T-helper 22 cell (primary cell): ENCODE measurements around the gene CHMP5.
A peak's percentile ranks its signal among the peaks of the same experiment; 100 is the strongest.
"Not testable (repeated sequence)": the region's sequence is repeated elsewhere in the genome, so short reads cannot be mapped to it uniquely, and the experiment has no call there.

Source experiments
- DNase-seq: peaks from one replicate; pipeline ENCODE4 v3.0.0-alpha.2; 2020; ENCODE audit warnings: low read depth

CHMP5 gene

DNA sequence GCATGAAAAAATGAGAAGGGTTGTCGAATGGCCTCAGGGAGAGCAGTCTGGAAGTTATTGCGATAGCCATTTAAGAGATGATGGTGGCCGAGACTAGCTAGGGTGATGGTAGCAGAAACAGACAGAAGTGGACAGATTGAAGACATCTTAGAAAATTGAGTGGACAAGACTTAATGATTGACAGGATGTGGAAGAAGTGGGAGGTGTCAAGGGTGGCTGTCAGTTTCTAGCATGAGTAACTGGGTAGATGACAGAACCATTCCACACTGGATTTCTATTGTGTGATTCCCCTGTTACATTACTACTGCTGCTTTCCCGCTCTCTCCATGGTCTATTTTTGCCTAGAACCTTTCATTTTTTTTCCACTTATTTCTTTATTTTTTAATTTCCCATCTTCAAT is 12.6 kb downstream of the CHMP5 start:
- no peak for DNase-seq

DNA sequence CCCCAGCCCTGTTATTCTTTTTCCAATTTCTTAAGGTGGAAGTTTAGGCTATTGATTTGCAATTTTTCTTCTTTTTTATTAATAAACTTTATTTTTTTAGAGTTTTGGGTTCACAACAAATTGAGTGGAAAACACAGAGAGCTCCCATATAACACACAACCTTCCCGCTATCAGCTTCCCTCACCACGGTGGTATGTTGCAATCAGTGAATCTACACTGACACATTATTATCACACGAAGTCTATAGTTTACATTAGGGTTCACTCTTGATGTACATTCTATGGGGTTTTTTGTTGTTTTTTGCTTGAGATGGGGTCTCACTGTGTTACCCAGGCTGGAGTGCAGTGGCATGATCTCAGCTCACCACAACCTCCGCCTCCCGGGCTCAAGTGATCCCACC is 20.7 kb downstream of the CHMP5 start:
- DNase-seq = no peak

- DNase-seq = peak; percentile 19
These were observed 22.2 kb downstream of the CHMP5 start for GRCh38 chr9:33287087-33287490.

GRCh38 chr9:33288235-33288634 is 23.4 kb downstream of the CHMP5 start:
- no peak for DNase-seq

- no peak for DNase-seq
These were observed 24.1 kb downstream of the CHMP5 start for GRCh38 chr9:33288828-33289483.

GRCh38 chr9:33289496-33289895 is 24.6 kb downstream of the CHMP5 start:
- no peak for DNase-seq

GRCh38 chr9:33289936-33290246 is 25.0 kb downstream of the CHMP5 start:
- no peak for DNase-seq

- peak; percentile 98 for DNase-seq
These were observed 25.6 kb downstream of the CHMP5 start, which contains the start of gene NFX1 for GRCh38 chr9:33290247-33291030. Gene NFX1, plus strand, starts transcription at chr9:33290516. Its CDS starts 57 bp downstream, at chr9:33290573.

- DNase-seq = no peak
These were observed 26.2 kb downstream of the CHMP5 start for GRCh38 chr9:33291031-33291397.

DNA sequence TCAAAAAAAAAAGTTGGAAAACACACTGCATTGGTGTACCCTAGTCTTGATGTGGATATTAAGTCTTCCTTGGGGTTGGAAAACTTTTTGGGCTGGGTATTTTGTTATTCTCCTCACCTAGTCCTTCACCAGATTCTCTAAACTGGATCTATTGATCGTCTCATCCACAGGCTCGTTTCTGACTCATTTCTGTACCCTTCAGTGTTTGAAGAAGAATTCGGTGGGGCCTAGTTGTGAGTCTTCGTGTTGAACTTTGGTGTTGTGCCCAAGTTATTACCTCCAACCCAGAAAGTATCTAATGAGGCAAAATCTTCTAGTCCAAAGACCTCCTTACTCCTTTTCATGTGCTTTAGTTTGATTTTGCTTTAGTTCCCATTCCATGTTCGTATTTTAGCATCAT is 27.1 kb downstream of the CHMP5 start:
- no peak for DNase-seq

DNA sequence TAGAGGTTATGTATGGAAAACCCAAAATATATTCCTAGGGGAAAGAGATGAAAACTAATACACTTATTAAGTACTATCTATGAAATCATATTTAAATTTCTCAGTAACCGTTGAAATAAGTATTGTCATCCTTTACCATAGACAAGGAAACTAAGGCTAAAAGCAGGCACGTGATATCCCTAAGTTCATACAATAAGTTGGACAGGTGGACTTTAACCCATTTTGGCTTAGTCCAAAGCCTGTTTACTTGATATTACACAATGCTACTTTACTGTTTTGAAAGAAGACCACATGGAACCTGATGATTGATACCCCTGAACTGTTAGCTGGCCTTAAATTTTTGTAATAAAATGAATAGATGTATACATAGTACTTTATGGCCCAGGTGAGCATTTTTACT is 28.9 kb downstream of the CHMP5 start:
- no peak for DNase-seq

DNA sequence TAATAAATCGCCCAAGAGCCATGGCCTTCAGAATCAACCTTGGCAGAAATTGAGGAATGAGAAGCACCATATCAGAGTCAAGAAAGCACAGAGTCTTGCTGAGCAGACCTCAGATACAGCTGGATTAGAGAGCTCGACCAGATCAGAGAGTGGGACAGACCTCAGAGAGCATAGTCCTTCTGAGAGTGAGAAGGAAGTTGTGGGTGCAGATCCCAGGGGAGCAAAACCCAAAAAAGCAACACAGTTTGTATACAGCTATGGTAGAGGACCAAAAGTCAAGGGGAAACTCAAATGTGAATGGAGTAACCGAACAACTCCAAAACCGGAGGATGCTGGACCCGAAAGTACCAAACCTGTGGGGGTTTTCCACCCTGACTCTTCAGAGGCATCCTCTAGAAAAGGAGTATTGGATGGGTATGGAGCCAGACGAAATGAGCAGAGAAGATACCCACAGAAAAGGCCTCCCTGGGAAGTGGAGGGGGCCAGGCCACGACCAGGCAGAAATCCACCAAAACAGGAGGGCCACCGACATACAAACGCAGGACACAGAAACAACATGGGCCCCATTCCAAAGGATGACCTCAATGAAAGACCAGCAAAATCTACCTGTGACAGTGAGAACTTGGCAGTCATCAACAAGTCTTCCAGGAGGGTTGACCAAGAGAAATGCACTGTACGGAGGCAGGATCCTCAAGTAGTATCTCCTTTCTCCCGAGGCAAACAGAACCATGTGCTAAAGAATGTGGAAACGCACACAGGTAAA is 30.0 kb downstream of the CHMP5 start:
- DNase-seq = no peak

DNA sequence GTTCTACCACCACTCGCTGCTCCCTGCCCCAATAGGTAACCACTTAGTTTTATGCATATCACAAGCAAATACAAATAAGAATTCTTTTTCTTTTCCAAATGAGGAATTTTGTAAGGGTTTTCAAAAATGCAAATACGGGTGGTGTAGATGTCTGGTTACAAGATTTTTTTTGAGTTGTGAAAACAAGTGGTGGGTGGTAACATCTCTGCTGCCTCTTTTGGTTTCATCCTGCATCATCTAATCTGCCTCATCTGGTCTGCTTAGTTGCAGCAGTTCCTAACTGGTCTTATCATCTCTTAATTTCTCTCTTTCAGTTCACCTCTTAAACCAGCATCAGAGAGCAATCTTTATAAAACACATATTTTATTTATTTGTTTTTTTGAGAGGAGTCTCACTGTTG is 30.7 kb downstream of the CHMP5 start:
- no peak for DNase-seq

GRCh38 chr9:33297432-33297831 is 32.6 kb downstream of the CHMP5 start:
- DNase-seq = no peak

DNA sequence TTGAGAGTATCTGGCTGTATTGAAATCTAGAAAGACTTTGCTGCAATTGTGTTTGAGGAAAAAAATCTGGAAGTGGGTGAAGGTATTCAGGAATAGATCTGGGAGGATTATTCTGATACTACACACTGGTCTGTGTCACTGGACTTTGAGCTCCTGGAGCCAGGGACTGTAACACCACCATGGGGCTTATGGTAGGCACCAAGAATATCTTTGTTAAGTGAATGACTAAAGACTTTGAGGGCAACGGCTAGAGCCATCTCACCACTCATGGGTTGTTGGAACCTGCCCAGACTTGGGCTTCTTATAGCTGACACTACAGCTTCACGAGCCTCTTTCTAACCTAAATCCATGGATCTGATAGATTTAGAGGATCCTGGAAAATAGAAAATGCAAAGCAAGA is 35.7 kb downstream of the CHMP5 start:
- DNase-seq = no peak

DNA sequence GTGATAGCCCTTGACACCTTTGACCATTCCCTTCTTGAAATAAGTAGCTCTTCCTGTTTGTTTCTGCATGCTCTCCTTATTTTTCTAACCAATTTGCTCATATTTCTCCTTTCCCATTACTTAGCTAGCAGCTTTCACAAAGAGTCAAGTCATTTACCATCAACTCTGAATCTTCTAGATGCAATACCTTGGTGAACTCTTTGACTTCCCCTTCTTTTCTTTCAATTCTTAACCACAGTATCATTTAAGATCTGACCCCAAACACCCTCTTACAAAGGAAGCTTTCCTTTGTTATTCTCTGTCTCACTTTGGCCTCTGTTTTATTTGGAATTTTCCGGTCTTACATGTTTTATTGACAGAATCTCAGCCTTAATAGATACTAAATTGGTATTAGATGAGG is 39.5 kb downstream of the CHMP5 start:
- DNase-seq = no peak

DNA sequence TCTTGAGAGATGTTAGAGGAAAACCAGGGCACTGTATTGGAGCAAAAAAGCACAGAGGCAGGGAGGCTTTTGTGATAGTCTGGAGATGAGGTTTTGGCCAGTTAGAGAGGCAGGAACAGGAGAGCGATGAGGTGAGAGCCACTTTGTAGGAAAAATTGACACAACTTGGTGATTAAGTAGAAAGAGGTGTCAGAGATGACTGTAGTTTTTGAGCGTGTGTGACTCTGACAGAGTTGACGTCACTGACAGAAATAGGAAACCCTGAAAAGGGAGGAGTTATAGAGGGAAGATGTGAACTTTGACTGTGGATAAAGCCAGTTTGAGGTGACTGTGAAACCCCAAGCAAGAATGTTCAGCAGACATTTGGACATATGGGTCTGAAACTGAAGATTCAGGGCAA is 41.2 kb downstream of the CHMP5 start:
- DNase-seq = no peak

- no peak for DNase-seq
These were observed 42.2 kb downstream of the CHMP5 start for GRCh38 chr9:33307067-33307466.

- DNase-seq = no peak
These were observed 45.1 kb downstream of the CHMP5 start for GRCh38 chr9:33309903-33310302.

DNA sequence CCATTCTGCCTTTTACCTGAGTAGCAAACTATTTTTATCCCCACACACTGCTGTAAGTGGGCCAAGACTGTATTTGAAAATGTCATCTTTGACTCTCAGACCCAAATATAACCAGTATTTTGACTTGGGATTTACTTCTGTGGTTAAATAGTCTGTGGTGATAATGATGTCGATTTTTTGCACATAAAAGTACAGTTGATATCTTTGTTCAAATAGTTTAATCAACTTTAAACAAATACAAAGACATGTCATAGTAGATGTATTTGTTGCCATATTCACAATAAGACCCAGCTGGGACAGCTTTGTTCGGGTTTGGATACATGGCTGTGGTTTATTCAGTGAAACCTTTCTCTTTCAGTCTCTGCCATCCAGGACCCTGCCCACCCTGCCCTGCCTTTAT is 45.9 kb downstream of the CHMP5 start:
- DNase-seq = no peak

DNA sequence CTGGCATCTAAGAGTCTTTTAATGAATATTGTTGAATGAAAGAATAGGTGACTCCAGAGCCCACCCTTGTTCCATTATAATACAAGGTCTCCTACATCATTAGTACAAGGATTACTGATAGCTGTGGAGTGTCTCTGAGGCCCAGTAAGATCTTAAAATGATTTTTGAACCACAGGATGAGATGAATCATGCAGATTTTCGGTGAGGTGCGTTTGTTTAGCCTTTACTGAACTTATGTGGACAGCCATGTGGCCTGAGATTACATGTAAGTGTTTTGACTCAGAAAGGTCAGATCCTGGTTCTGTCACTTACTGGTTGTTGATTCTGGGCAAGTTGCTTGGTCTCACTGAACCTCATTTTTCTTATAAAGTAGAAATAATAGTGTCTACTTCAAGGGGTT is 47.1 kb downstream of the CHMP5 start:
- no peak for DNase-seq

DNA sequence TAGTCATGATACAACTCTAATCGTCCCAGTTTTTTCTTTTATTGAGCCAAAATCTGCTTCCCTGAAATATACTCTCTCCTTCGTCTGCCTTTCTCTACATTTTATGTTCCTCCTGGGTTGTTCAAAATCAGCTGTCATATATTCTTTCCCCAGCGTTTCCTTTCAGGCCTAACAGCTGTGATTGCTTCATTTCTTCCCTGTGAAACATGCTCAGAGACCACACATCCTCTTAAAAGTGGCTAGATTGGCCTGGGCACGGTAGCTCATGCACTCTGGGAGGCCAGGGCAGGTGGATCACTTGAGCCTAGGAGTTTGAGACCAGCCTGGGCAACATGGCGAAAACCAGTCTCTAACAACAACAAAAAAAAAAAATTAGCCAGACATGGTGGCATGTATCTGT is 50.5 kb downstream of the CHMP5 start:
- no peak for DNase-seq

- DNase-seq = not testable (repeated sequence)
These were observed 52.3 kb downstream of the CHMP5 start for GRCh38 chr9:33317136-33317535.
